Smooth muscle cell of the brain vasculature (primary cell): ENCODE results near the gene OR2AJ1.
"Not testable (repeated sequence)": the region's sequence is repeated elsewhere in the genome, so short reads cannot be mapped to it uniquely, and the experiment has no call there.

ENCODE experiments used
- DNase-seq: peaks from one replicate; pipeline ENCODE4 v3.0.0-alpha.2; 2012; ENCODE audit warnings: low read depth, low spot score

The OR2AJ1 gene

GRCh38 chr1:247924868-247925267 is at the start of gene OR2AJ1:
TSS of gene OR2AJ1 (plus strand) at chr1:247924889. CDS start at chr1:247933769, 8,880 bp downstream.
- no peak for DNase-seq

- DNase-seq: no peak
These were observed 41.3 kb upstream of the OR2AJ1 start for GRCh38 chr1:247883346-247883745.

GRCh38 chr1:247884797-247885413 is 39.8 kb upstream of the OR2AJ1 start:
- no peak for DNase-seq

- DNase-seq: no peak
These were observed 29.5 kb upstream of the OR2AJ1 start, which contains the start of gene OR2W3 for GRCh38 chr1:247895163-247895637. TSS of gene OR2W3 (plus strand) at chr1:247895587. CDS start at chr1:247895587, 0 bp downstream.

- DNase-seq: no peak
These were observed 28.7 kb upstream of the OR2AJ1 start for GRCh38 chr1:247895976-247896375.

- no peak for DNase-seq
These were observed 20.6 kb upstream of the OR2AJ1 start for GRCh38 chr1:247904122-247904521.

- DNase-seq: no peak
These were observed 19.5 kb upstream of the OR2AJ1 start for GRCh38 chr1:247905181-247905580.

- DNase-seq: no peak
These were observed 18.7 kb upstream of the OR2AJ1 start for GRCh38 chr1:247905910-247906503.

- no peak for DNase-seq
These were observed 18.1 kb upstream of the OR2AJ1 start for GRCh38 chr1:247906504-247907047.

GRCh38 chr1:247908766-247909165 is 15.9 kb upstream of the OR2AJ1 start:
- DNase-seq: no peak

GRCh38 chr1:247913786-247914185 is 10.9 kb upstream of the OR2AJ1 start:
- DNase-seq: no peak

- no peak for DNase-seq
These were observed 9.6 kb upstream of the OR2AJ1 start for GRCh38 chr1:247914941-247915662.

GRCh38 chr1:247919952-247920351 is 4.7 kb upstream of the OR2AJ1 start, which contains the start of gene OR2T8:
TSS of gene OR2T8 (plus strand) at chr1:247920252. CDS start at chr1:247921018, 766 bp downstream.
- DNase-seq: no peak

- DNase-seq: no peak
These were observed 748 bp upstream of the OR2AJ1 start for GRCh38 chr1:247923941-247924340.

GRCh38 chr1:247933989-247934388 is 9.3 kb downstream of the OR2AJ1 start:
- DNase-seq: no peak

- DNase-seq: no peak
These were observed 11.1 kb downstream of the OR2AJ1 start for GRCh38 chr1:247935781-247936180.

- no peak for DNase-seq
These were observed 11.7 kb downstream of the OR2AJ1 start for GRCh38 chr1:247936415-247936814.

- not testable (repeated sequence) for DNase-seq
These were observed 12.5 kb downstream of the OR2AJ1 start for GRCh38 chr1:247936965-247937734.

GRCh38 chr1:247942624-247943023 is 17.9 kb downstream of the OR2AJ1 start:
- DNase-seq: no peak

GRCh38 chr1:247948558-247948957 is 23.9 kb downstream of the OR2AJ1 start, which contains the start of gene OR2L8:
TSS of gene OR2L8 (plus strand) at chr1:247948858. CDS start at chr1:247948858, 0 bp downstream.
- no peak for DNase-seq

GRCh38 chr1:247953408-247953807 is 28.7 kb downstream of the OR2AJ1 start:
- DNase-seq: no peak
